SH-SY5Y (cell line): ENCODE measurements around the gene SYT15.

ENCODE experiments used
- GATA2 ChIP-seq: IDR thresholded peaks from 2 replicates; pipeline ENCODE4 v1.6.1; 2011; ENCODE audit warnings: mild to moderate bottlenecking, low read depth, low read length
- GATA3 ChIP-seq: IDR thresholded peaks from 2 replicates; pipeline ENCODE4 v1.6.1; 2011; ENCODE audit warnings: low read depth, mild to moderate bottlenecking, low read length, moderate library complexity

SYT15 gene

DNA sequence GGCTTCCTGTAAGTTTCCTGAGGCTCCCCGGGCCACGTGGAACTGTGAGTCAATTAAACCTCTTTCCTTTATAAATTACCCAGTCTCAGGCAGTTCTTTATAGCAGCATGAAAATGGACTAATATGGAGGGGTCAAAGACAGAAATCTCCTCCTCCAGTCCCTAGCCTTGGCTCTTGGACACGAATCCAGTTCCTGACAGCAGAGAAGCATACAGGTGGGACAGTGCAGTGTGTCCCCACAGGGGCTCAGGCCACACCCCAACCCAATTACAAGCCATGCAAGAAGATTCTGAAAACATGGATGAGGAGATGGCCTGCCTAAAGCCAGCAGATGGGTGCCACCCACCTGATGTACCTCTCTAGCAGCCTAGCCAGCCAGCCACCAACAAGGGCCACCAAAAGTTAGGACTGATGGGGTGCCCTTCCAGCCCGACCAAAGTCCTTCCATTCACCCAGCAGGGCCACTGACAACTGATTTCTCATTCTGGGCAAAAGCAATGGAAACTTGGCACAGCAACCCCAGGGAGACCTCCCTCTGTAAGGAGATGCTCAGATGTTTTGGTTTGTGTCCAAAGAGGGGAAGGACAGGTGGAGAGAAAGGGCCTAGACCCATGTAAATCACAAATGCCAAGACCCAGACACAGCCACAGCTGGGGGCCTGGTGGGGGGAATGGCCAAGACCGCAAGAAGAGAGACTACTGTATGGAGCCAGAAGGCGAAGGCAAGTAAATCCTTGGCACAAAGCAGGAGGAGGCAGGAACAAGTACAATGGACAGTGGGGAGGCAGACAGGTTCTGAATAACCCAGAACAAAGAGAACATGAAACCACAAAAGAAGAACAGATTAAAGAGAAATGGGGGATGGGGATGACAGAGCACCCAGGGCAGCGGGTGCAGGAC lies 36.1 kb upstream of the SYT15 start:
- TF ChIP-seq GATA3 (no peak), GATA2 (no peak)

DNA sequence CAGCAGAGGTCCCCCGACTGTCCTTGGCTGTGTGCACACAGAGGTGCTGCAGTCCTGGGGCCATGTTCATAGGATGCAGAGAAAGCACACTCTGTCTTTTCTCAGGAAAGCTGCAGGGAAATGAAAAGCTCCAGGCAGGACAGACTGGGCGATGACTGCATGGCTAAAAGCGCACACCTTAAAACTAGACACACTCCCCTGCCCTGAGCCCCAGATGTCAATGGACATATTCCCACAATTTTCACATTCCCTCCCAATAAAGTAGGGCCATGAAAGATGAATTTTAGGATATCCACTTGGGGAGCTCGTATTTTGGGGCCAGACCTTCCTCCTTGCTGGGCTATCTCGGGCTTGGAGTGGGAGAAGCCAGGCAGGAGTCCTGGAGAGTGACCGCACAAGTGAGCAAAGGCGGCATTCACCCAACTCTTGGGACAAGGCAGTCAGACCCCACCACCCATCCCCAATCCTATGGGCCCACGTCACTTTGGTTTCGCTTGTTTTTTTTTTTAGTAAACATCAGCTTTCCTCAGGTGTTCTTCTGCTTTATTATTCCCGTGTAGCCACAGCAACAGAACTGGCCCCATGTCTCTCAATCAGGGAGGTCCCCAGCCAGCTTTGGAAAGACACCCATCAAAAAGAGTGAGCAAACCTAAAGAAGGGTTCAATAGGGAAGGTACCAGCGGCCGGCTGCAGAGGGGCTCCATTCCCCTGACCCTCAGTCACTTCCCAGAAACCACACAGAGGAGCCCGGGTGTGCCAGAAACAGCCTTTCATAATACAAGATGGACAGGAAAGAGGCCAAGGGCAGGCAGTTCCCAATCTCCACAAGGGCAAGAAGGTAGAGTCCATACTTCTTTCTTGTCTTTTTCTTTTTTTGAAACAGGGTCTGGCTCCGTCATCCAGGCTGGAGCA lies 35.2 kb upstream of the SYT15 start:
- TF ChIP-seq GATA2 = no peak
- no peak for TF ChIP-seq GATA3

DNA sequence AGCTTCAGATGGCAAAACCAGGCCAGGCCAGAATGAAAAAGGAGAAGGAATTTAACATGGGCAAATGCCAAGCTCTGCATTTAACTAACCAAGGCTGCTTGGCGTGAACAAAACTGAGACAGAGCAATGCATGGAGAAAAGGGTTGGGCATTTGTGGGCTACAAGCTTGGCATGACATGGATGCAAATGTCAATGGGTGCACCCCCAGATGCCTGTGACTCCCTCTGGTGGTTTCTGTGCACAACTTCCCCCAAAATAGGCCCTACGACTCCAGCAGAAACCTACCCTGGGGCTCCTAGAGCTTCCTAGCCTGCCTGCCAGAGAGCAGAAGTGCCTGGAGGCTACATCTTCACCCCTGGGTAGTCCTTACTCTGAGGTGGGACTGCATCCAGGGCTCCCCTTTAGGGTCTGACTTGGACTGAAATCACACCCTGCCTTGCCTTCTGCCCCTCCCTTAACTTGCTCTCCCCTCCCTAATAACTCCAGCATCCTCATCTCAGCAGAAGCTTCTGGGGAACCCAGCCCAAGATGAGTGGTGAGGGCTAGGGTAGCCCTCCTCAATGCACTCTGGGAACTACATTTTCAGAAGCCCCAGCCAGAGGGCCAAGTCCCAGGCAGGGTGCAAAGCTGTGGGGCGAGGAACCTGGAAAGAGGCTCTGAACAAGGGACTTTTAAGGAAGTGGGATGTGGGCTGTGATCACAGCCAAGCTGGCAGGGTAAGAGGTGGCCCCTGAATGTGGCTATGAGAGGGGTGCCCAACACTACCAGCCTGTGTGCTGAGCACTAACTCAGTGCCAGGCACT lies 33.7 kb upstream of the SYT15 start:
- no peak for TF ChIP-seq GATA3
- no peak for TF ChIP-seq GATA2

DNA sequence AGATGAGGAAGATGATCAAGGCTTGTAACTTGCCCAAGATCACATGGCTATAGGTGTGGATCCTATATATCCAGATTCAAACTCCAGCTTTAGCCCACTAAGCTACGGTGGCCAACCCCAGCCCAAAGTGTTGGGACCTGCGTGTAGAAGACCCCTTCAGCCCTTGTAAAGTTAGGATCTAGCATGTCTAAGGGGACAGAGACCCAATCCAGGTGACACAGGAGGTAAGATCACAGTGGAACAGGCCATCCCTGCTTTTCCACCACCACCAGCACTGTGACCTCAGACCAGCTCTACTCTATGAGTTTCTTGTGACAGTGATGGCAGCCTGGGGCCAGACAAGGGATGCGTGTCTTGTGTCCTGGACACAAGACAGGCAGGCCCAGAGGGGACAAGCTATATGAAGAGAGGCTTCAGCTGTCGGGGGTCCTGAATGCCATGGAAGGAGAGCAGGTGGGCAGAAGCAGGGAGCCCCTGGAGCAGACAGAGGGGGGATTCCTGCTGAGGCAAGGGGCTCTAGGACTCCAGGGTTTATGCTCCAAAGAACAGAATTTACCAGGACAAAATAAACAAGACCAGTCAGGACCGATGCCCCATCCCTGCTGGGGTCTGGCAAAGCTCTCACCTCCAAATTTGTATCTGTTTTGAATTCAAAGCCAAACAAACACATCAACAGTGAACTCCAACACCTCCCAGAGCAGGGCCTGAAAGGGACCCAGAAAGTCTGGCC lies 32.9 kb upstream of the SYT15 start:
- no peak for TF ChIP-seq GATA2
- TF ChIP-seq GATA3 = no peak

DNA sequence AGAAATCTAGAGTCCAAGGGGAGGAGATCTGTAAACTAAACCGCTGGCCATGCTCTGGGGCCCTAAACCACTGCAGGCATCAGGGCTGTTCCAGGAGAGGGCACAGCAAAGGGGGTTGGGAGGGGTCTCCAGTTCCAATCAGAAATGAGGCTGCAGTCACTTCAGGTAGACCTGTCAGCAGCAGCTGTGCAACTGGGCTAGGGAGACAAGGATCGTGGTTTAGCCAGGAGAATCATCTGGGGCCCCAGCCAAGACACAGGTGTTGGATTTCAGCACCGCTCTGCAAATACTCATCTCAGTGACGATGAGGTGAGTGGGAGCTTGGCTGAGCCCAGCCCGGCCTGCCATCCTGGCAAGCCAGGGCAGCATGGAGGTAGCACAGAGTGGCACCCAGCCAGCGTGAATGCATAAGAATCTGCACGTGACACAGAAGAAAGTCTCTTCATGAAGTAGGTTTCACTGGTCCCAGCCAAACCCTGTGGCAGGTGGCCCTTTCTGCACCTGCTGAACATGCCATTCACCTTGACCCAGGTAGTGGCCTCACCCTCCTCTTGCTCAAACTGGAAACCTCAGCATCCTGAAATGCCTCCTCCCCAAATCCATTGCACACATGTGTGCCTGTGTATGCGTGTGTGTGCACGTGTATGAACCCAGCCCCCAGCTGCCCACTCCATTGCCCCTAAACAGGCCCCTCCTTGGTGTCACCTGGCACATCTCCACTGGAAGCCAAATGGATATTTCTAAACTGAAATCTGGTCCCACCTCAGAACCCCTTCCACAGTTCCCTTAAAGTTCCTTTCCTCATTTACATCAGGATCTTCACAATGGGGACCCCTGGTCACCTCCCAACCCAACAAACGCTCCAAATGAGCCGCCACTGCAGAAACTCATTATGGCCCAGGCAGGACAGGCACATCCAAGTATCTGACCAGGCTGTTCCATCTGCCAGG lies 32.1 kb upstream of the SYT15 start:
- TF ChIP-seq GATA2 = no peak
- no peak for TF ChIP-seq GATA3

DNA sequence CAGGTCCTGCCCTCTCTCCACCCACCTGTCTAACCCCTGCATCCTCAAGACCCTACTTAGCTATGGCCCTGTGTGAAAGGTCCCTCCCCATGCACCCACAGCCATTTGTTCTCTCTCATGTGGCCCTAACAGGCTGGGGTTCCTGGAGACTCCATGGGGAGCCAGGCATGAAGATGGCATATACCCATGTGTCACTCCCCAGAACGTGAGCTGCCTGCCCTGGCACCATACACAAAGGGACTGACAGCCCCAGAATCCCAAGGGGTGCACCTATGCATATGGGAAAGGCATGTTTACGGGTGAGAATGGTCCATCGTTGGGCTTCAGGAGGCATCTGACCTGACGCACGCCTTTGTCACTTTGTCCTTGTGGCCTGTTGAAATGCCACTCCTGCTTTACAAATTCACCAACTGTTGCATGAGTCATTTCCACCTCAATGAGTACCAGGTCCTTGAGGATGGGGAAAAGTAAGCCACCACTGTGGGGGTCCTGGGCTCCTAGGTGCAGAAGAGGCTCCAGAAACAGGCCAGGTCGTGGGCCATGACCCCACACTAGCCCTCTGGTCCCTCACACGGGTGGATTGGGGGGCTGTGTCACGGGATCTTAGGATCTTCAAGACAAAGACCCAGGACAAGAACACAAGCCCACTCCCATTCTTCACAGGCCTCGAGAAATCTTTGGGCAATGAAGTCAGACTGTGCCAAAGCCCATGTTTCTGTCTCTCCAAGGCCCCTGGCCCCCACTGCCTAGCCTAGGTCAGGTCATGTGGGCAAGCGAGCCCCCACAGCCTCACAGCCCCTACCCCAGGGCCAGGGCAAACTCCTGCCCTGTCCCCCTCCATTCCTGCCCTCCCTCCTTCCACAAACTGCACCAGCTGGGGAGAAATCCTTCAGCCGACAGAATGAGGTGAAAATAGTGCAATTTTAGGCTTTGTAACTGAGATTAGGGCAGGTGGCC lies 31.1 kb upstream of the SYT15 start:
- no peak for TF ChIP-seq GATA3
- no peak for TF ChIP-seq GATA2

DNA sequence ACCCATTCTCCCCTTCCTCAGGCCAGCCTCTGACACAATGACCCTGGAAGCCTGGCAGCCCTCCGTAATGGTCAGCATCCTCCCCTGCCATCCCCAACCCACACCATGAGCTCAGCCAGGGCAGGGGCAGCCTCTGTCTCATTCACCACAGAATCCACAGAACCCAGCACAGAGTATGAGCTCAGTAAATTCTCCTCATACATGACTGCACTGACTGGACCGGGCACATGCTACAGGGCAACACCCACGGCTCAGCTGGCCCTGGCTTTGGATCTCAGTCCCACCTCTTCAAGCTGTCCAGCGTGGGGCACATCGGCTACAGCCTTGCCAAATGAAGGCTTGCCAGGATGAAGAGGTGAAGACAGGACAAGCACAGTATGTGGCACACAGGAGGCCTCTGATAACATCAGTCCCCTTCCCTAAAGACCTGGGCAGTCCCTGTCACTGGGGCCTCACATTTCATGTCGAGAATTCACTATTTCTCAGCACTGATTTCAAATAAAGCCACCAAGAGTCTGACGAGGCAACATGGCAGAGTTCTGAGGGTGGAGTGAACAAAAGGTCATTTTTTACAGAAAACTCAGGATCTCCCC lies 30.3 kb upstream of the SYT15 start:
- TF ChIP-seq GATA3 = no peak
- no peak for TF ChIP-seq GATA2

DNA sequence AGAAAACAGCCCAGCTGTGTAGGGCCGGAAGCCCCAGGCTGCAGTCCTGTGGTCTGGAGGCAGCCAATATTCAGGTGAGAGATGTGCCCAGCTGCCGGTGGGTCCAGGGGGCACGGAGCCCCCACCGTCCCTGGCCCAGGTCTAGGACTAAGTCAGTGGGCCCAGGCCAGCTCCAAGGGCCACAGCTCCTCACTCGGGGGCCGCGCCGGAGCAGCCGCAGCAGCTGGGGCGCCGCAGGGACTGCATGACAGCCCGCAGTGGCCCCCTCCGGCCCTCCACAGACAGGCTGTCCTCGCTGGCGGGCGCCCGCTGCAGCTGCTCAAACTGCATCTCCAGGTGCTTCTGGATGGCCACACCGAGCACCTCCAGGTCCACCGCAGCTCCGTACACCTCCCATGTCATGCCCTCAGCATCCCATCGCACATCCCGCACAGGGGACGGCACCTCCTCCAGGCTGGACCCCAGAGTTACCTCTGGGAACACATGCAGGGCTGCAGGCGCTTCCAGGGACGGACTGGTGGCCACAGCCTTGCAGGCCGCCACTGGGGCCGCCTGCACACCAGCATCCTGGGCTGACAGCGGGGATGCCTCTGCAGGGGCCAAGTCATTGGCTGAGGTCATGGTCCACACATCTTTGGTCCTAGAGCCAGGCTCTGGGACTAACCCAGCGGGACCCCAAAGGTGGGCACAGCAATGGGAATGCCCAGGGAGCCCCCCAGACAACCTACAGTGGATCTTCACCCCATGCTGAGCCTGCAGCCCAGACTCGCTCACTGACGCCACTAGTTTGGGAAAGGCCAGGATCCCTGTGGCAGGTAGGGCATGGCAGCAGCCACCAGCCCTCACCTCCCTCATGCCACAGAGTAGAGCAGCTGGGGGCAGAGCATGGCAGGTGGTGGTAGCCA lies 29.5 kb upstream of the SYT15 start:
- TF ChIP-seq GATA3 (no peak), GATA2 (no peak)

DNA sequence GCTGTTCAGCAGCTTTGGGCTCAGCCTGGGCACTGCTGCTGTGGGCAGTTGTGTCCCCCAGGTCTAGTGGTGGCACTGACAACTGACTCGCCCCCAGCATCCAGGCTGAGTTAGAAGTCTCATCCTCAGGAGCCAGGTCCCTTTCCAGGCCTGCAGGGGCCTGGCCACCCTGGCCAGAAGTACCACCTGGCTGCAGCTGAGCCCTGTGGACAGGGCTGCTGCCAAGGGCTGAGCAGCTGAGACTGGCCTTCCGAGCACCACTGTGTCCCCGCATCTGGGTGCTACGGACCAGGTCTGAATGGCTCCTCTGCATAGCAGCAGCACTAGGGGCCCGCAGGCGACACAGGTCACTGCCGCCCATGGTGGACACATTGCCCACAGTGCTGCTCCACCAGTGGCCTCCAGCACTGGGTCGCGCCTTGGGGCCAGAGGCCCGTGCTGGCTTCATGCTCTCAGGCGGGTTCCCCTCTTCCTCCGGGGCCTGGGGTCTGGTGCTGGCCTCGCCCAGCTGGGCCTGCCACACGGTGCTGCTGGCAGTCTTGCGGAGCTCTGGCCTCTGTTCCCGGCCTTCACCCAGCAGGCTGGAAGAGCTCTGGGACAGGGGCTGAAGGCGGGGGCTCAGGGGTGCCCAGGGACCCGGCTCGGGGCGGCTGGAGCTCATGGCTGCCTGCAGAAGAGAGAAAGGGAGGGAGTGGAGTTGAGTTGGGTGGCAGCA lies 28.7 kb upstream of the SYT15 start:
- TF ChIP-seq GATA3 (no peak), GATA2 (no peak)
